ENCODE data around the gene PON3.

GRCh38 chr7:95425694-95426093 lies 29.5 kb upstream of the PON3 start:
- no peak for TF ChIP-seq ZNF10 (tag by site-specific recombination; IDR thresholded peaks at IDR 0.05)
- no peak for TF ChIP-seq EGR2 (tag by site-specific recombination; IDR thresholded peaks at IDR 0.05; ENCODE audit: low read depth)
- no peak for TF ChIP-seq CTCF (tag by site-specific recombination; IDR thresholded peaks at IDR 0.05)
- no peak for TF ChIP-seq TCF7L2 (IDR thresholded peaks at IDR 0.05; ENCODE audit: borderline replicate concordance, low read depth, low read length)
- TF ChIP-seq ZNF777 (tag by site-specific recombination; IDR thresholded peaks at IDR 0.05; ENCODE audit: borderline replicate concordance) = no peak

All from HEK293 (cell line).